D341Med (cell line): ENCODE measurements around the gene LKAAEAR1.

Source experiments
- DNase-seq: peaks from one replicate; pipeline ENCODE4 v3.0.0; 2012; ENCODE audit warnings: low spot score

The LKAAEAR1 gene

DNA sequence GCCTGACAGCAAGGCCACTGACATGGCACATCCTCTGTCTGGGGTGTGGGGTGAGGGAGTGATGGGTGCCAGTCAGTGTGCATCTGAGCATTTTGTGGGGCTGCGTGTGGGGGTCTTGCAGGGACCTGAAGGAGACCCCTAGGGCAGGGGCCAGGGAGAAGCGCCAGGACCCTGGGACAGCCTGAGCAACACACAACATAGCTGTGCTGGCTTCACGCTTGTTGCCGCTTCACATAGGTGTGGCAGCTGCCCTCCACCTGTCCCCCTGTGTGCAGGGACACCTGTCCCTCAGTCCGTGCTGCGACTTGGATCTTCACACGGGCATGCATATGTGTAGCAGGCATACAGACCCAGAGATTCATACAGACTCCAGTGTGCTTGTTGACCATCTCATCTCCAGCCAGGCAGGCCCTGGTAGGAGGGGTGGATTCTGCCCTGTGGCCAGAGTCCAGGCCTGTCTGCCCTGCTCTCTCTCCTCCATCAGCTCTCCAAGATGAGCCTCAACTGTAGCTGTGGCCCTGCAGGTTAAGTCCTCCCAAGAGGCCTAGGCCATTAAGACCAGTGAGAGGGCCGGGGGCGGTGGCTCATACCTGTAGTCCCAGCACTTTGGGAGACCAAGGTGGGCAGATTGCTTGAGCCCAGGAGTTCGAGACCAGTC is 26.3 kb upstream of the LKAAEAR1 start:
- no peak for DNase-seq

DNA sequence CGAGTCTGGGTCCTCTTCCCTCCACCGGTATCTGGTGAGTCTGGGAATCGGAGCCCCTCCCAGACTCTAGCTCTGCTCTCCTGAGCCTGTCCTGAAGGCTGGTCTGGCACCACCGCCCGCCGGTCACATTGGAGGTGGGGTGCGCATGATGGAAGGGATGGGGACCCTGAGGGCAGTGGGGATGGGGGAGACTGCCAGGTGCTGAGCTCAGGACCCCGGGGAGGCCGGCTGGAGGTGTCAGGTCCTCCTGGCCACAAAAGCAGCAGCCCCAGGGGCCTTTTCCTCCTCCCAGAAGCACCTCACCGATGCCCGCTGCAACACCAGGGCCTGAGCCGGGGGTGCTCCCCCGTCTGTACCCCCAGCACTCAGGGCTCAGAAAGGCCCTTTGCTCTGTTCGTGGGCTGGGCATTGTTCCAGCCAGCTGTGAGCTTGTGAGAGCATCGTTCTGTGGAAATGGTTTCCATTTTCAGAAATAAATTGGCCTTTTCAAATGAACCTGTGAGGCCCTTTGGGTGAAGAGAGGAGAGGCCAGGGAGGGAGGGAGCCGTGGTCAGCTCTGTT is 25.7 kb upstream of the LKAAEAR1 start:
- DNase-seq = no peak

DNA sequence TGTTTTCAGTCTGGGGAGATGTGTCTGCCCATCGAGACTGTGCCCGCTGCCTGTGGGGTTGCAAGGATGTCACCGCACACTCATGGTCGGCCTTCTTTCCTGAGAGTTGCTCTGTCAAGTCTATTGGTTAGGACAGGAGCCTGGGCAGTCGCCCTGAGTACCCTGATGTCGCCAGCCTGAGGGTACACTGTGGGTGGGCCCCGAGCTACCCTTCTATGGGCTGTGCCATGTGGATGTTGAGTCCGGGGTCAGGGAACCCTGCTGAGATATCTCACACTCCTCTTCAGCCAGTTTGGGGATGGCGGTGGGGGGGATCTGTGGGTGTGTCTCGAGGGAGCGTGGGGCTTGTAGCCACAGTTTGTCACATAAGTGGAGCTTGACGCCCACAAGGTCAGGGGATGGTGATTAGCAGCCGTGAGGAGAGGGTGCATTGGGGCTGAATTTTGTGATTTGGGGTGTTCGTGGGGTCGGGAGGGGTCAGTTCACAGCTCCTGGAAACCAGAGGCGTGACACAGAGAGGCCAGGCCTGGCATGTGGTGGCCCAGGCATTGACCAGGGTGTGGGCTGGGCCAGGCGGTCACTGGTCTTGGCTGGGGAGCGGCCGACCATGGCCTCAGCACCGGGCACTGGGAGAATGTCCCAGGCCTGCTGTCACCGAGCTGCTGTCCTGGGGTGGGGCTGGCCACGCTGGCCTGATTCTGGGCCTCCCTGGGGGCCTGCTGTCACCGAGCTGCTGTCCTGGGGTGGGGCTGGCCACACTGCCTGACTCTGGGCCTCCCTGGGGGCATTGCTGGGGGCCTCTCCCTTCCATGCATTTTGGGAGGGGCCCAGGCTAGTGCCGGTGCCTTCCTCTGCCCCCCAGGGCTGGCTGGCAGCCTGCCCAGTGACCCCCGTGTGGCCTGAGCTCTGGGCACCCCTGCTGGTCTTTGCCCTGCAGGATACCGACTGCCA is 24.8 kb upstream of the LKAAEAR1 start:
- no peak for DNase-seq

DNA sequence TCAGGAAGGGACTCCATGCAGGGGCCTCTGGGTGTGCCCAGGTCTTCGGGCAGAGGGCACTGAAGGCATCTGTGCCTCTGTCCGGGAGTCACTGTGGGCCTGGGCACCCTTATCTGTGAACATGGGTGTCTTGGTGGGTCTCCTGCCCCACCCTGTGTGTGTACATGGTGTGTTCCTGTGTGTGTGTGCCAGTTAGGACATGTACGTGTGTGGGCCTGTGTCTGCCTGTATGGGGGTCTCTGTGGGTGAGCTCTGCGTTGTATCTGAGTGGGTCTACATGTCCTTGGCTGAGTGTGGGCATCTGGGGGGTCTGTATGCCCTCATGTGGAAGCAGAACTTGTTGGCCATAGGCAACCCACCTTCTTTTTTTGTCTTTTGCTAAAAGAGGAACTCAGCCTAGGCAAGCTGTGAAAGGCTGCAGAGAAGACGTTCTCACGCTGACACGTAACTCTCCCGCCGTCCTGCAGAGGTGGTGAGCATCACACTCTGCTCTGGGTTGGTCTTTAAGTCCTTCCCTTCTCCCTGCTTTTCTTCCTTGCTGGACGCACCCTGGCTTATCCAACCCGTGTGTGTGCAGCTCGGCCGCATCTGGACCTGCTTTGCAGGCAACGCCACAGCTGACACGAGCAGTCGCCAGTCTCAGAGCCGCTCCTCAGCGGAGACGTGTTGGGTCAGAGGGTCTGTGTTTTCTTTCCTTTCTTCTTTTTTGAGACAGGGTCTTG is 23.7 kb upstream of the LKAAEAR1 start:
- no peak for DNase-seq

DNA sequence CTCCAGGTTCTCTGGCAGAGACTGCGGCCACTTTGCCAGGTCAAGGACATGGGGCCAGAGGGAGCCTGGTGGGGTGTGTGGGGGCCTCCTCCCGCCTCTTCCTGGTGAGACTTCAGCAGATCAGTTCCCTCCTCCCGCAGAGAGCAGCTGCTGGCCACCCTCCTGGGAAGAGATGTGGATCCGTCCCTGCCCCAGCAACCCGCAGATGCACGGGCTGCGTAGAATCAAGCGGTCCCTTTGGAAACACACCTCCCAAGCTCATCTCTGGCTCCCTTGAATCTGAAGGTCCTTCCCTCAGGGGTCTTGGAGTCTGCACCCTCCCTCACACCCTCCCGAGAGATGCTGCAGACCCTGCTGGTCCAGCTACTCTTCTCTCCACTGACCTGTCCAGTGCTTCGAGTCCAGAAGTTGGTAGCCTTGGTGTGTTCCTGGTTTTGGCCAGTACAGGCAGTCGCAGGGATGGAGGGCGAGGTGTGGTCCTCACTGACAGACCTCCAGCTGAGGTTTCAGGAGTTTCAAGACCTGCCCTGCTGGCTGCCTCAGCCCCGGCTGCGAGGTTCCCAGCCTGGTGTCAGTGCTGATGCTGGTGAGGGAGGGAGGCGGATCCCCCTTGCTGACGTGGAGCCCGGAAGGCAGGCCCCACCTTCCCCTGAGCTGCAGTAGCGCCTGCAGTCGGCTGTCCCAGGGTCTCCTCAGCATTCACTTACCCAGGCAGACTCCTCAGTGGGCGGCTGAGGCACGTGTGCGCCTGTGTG is 23.0 kb upstream of the LKAAEAR1 start, which contains the start of gene NPBWR2:
Gene NPBWR2, minus strand, starts transcription at position 585 of the 755 bp plus-strand sequence. CDS start 734 bp downstream, outside the sequence.
- no peak for DNase-seq

DNA sequence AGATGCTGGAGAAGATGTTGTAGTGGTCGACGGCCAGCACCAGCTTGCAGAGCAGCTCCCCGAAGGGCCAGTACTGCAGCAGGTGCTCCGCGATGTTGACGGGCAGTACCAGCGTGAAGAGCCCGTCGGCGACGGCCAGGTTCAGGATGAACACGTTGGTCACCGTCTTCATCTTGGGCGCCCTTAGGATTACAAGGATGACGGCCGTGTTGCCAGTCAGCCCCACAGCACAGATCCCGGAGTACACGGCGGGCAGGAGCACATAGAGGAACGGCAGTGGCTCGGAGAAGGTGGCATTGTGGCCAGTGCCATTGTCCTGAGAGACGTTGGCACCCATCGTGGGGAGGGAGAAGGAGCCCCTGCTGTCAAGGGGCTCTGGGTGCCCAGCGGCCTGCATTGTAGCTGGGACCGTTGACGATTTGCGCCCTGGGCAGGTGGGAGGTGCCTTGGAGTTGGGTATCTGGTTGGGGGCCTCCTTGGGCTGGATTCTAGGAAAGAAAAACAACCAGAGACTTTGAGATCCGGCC is 22.3 kb upstream of the LKAAEAR1 start:
- DNase-seq = no peak

DNA sequence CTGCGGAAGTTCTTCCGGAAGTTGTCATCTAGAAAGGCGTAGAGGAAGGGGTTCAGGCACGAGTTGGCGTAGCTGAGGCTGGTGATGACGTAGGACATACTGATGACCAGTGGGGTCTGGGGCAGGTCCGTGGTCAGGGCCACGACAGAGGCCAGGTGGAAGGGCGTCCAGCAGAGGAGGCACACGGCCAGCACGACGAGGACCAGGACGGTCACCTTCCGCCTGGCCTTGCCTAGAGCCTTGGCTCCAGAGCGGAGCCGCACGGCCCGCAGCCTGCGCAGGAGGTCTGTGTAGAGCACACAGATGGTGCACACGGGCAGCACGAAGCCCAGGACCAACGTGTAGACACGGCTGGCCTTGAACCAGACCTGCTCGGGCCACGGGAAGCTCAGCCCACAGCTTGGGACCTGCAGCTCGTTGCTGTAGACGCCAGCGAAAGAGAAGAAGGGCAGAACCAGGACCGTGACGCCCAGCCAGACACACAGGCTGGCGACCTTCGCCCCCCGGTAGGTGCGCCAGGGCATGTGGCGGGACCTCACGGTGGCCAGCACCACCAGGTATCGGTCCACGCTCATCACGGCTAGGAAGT is 21.7 kb upstream of the LKAAEAR1 start:
- no peak for DNase-seq

DNA sequence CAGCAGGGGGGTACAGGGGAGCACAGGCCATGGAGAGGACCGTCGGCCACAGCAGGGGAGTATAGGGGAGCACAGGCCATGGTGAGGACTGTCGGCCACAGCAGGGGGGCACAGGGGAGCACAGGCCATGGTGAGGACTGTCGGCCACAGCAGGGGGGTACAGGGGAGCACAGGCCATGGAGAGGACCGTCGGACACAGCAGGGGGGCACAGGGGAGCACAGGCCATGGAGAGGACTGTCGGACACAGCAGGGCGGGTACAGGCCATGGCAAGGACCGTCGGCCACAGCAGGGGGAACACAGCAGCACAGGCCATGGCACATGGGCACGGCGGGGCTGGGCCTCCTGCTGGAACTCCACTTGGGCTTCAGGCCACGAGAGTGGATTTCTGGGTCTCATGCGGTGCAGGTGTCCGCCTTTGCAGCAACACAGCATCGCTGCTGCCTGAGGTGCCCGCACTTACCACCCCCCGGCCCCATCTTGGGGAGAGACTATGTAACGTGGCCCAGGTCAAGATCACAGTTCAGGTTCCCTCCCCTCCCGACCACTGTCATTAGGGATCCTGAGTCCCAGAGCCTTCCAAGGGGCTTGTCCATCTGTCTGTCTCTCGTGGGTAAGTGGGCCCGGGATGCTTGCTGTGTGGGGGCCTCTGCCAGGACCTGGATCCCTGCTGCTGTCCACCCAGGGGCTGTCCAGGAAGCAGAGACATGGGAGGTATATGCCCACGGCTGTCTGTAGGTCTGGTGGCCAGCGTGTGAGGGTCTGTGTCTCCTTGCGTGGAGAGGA is 20.7 kb upstream of the LKAAEAR1 start:
- no peak for DNase-seq

DNA sequence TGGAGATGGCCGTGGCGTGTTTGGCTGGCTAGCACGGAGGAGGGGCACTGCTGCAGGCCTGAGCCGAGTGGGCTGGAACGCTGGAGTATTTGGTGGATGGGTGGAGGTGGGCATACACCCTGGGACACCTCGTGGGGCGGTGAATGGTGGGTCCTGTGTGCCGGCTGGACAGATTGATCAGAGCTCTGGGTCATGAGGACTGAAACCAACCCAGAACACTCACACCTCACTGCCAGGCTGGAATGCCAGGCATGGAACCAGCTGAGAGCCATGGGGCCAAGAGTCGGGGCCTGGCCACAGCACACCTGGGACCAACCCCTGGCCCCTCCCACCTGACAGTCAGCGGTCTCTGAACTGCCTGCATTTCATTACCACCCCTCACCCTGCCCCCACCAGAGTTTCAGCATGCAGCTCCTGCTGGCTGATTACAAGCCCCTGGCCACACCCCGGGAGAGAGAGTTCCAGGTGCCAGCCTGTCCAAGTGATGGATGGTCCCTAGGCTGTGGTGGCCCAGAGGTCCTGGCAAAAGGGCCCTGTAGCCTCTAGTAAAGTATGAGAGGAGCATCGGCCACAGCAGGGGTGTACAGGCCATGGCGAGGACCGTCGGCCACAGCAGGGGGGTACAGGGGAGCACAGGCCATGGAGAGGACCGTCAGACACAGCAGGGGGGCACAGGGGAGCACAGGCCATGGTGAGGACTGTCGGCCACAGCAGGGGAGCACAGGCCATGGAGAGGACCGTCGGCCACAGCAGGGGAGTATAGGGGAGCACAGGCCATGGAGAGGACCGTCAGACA is 19.9 kb upstream of the LKAAEAR1 start:
- DNase-seq = no peak

DNA sequence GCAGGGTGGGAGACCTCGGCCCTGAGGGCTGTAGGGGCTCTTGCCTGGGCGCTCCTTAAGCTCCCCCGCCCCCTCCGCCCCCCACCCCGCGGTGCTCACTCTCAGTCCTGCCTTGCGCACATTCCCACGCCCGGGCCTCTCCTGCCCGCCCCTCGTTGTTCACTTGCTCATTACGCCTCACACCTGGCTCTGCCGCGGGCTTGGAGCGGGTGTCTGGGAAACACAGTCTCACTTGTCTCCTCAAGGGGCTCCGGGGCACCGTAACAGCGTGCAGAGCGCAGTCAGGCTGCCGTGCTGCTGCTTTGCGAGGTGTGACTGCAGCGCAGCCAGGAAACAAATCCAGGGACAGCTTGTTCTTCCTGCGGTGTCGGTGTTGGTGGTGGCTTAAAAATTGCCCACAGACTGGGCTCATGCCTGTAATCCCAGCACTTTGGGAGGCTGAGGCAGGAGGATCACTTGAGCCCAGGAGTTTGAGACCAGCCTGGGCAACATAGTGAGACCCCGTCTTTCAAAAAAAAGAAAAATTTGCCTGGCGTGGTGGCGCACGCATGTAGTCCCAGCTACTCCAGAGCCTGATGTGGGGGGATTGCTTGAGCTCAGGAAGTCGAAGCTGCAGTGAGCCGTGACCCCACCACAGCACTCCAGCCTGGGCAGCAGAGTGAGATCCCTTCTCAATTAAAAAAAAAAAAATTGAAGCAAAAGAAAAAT is 18.6 kb upstream of the LKAAEAR1 start:
- peak; percentile 77 for DNase-seq

DNA sequence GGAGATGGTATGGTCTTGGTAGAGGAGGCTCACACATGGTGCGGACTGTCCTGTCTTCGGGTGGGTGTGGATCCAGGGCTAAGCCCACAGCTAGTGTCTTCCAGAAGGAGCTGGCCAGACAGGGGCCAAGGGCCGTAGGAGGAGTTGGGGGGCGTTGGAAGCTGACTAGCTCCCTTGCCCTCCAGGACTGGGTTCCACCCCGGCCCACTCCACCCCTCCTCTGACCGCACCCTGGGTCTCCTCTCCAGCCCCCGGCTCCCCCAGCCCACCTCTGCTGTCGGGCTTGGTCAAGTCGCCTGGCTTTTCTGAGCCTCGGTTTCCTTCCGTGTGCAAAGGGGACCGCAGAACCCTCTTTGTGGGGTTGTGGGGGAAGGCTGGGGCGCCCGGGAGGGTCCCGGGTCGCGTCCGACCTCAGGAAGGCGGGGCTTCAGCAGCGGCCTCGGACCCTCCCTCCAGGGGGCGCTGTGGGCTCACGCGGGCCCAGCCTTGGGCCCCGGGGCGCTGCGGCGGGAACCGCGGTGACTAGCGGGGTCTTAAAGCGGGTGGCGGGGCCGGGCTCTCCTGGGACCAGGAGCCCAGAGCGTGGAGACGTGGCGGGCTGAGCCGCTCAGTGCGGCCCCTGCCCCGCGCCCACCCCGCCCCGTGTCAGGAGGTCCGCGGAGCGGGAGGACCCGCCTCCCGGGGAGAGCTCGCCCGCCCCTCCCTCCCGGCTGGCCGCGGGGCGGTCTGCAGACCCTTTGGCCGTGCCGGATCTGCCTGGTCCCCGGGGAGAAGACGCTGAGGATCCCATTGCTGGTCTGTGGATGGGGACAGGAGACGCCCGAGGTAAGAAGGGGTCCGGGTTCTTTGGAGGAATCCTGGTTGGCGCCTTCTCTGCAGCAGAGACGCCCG is 17.8 kb upstream of the LKAAEAR1 start:
- peak; percentile 97 for DNase-seq

DNA sequence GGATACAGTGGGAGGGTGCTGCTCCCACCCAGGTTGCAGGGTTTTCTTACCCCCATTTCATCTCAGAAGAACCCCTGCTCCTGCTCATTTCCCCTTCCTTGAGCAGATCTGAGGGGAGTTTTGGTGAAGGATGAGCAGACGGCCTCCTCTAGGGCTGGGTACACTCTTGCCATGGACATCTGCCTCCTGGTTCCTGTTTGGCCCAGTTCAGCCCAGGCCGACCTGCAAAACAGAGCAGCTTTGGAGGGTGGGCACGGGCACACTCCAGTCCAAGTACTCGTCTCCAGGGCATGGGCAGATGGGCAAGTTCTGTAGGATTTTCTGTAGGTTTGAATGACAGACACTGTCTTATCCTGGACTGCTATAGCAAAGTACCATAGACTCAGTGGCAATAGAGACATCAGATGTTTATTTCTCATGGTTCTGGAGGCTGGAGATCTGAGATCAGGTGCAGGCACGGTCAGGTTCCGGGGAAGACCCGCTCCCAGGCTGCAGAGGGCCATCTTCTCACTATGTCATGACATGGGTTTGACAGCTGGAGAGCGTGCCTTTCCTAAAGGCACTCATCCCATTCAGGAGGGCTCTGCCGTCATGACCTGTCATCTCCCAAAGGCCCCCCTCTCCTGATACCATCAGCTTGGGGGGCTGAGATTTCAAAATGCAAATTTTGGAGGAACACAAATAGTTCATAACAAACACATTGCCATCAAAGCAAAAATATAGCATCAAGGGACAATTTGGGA is 16.9 kb upstream of the LKAAEAR1 start:
- DNase-seq = no peak

DNA sequence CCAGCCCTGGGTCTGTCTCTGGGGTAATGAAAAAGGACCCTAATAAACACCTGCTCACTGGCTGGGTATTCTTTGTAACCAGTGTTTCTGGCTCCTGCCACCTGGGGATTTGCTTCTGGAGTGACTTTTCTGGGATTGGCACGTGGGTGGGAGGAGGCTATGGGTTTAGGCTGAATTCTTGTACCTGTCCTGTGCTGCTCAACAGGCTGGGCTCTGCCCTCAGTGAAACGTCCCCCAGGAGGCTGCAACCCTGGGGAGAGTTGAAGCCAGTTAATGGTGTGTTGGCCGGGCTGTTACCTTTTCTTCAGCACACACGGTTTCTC is 16.3 kb upstream of the LKAAEAR1 start:
- no peak for DNase-seq

DNA sequence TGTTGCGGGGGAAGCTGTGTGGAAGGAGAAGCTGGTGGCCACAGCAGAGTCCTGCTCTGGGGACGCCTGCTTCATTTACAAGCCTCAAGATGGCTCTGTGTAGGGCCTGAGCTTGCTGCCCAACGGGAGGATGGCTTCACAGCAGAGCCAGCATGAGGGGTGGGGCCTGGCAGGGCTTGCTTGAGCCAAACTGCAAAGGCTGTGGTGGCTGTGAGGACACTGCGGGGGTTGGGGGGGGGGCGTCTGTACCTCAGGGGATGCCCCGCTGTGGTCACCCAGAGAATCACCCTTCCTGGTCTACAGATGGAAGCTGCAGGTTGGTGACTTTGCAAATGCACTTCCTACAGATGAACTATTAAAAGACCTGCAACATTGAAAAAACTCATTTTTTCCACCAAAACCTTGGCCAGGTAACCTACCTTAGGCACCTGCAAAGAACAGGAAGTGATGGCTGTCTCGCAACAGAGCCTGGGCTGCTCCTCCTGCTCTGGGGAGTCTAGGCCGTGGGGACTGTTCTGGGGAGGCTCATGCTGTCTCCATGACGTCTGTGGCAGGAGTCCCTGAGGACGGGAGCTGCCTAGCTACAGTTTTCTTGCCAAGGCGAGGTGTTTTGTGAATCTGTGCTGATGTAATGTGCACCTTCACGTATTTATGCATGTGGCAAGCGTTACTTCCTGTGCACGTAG is 15.8 kb upstream of the LKAAEAR1 start:
- no peak for DNase-seq

DNA sequence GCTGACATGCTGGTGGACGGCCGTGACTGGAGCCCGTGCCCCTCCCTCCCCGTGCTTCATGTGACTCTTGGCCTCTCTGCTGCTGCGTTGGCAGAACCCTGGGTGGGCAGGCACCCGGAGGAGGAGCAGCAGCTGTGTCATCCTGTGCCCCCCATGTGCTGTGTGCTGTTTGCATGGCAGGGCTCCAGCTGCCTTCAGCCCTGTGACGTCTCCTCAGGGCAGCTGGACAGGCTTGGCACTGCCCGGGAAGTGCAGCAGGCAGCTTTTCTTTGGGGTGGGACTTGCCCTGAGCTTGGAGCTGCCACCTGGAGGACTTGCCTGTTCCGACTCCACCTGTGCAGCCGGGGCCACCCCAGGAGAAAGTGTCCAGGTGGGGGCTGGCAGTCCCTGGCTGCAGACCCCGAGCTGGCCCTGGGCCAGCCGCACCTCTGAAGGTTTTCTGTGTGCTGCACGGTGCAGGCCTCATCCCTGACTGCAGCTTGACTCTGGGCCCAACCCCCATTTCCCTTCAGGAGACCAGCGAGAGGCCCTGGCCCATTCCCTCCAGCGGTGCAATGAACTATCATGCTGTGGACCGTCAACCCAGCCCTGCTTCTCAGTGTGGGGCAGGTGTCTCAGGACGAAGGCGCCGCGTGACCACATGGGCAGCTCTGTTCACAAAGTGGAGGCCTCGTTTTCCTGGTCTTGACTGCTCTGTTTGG is 15.0 kb upstream of the LKAAEAR1 start:
- no peak for DNase-seq
